H1 (cell line): ENCODE measurements around the gene CKAP2L. TPM values are rescaled to one million over a fixed set of nuclear protein-coding genes. Genes with fewer than 3 reads are reported as not detected.

Source experiments
- CTCF ChIA-PET: fragments of 300-600 bp; sonication (Branson Sonifier 250); formaldehyde crosslinking; loops from one replicate; lab custom pipeline; 2021; ENCODE audit not compliant: partially characterized antibody; lab: Charles Lee
- POLR2A ChIA-PET: fragments of 300-600 bp; sonication (Branson Sonifier 250); formaldehyde crosslinking; loops from one replicate; lab custom pipeline; 2021; ENCODE audit warnings: inconsistent platforms; ENCODE audit not compliant: partially characterized antibody; lab: Charles Lee
- DNase-seq, 2 experiments: peaks; one replicate each; pipeline versions ENCODE4 v3.0.0 to v3.0.0-alpha.2; 2010 to 2022; ENCODE audit warnings: low spot score in 2 of 2, low read depth in 1 of 2, mixed read lengths in 1 of 2
- FAIRE-seq: peaks from 2 replicates; lab custom pipeline; 2011; peaks lifted over from hg19 to GRCh38; lab: Jason Lieb, UNC
- H2AFZ ChIP-seq: 2 replicates; pipeline ENCODE4 v1.8.1; 2012; ENCODE audit warnings: low read length, inconsistent platforms
- H2AK5ac ChIP-seq: 2 replicates; pipeline ENCODE4 v1.6.1; 2013; ENCODE audit warnings: low read depth, low read length
- H2BK120ac ChIP-seq: replicated peaks from 2 replicates; pipeline ENCODE3; 2013; ENCODE audit warnings: low read depth, low read length, inconsistent platforms
- H2BK12ac ChIP-seq: 2 replicates; pipeline ENCODE4 v1.6.1; 2013; ENCODE audit warnings: low read depth, low read length
- H2BK15ac ChIP-seq: 2 replicates; pipeline ENCODE4 v1.6.1; 2013; ENCODE audit warnings: low read length
- H2BK20ac ChIP-seq: 2 replicates; pipeline ENCODE4 v1.6.1; 2013; ENCODE audit warnings: low read length
- H2BK5ac ChIP-seq: 2 replicates; pipeline ENCODE4 v1.6.1; 2013; ENCODE audit warnings: low read depth, low read length
- H3K14ac ChIP-seq: 2 replicates; pipeline ENCODE4 v1.6.1; 2013; ENCODE audit warnings: inconsistent platforms; ENCODE audit not compliant: insufficient read length
- H3K18ac ChIP-seq: 2 replicates; pipeline ENCODE4 v1.6.1; 2013; ENCODE audit warnings: low read length; ENCODE audit errors: extremely low read depth
- H3K23ac ChIP-seq: 2 replicates; pipeline ENCODE4 v1.6.1; 2013; ENCODE audit warnings: inconsistent platforms; ENCODE audit not compliant: insufficient read length
- H3K23me2 ChIP-seq: 2 replicates; pipeline ENCODE4 v1.6.1; 2013; ENCODE audit warnings: low read depth, low read length
- H3K27ac ChIP-seq: 2 replicates; pipeline ENCODE4 v1.6.1; 2011; ENCODE audit warnings: low read depth, low read length, inconsistent platforms
- H3K27me3 ChIP-seq, 4 experiments: replicated peaks in 1 of 4; 1 replicate in 1 of 4; 2 replicates in 3 of 4; pipeline versions ENCODE4 v1.6.1 to v1.8.1; 2011 to 2013; ENCODE audit warnings: low read length in 3 of 4, mild to moderate bottlenecking in 3 of 4, inconsistent platforms in 2 of 4, mixed read lengths in 2 of 4, moderate library complexity in 1 of 4; ENCODE audit not compliant: control insufficient read depth in 3 of 4, insufficient read depth in 3 of 4; ENCODE audit errors: extremely low read depth in 1 of 4
- H3K36me3 ChIP-seq, 4 experiments: 2 replicates each; pipeline versions ENCODE4 v1.6.1 to v1.8.1; 2011 to 2013; ENCODE audit warnings: mild to moderate bottlenecking in 4 of 4, low read length in 3 of 4, moderate library complexity in 2 of 4, control low read depth in 1 of 4, inconsistent platforms in 1 of 4; ENCODE audit not compliant: insufficient read depth in 4 of 4, control insufficient read depth in 2 of 4
- H3K4ac ChIP-seq: replicated peaks from 2 replicates; pipeline ENCODE3; 2013; ENCODE audit warnings: low read length, low read depth, mixed read lengths, inconsistent platforms; ENCODE audit not compliant: insufficient read length
- H3K4me1 ChIP-seq, 4 experiments: replicated peaks in 1 of 4; 1 replicate in 1 of 4; 2 replicates in 3 of 4; pipeline versions ENCODE4 v1.6.1 to v1.8.1; 2011 to 2013; ENCODE audit warnings: low read length in 3 of 4, inconsistent platforms in 2 of 4, mixed read lengths in 1 of 4; ENCODE audit not compliant: insufficient read depth in 4 of 4, control insufficient read depth in 3 of 4
- H3K4me2 ChIP-seq, 2 experiments: 2 replicates each; pipeline versions ENCODE4 v1.6.1 to v1.8.1; 2011 to 2013; ENCODE audit warnings: low read depth in 2 of 2, low read length in 2 of 2, control low read depth in 1 of 2, inconsistent platforms in 1 of 2, mild to moderate bottlenecking in 1 of 2; ENCODE audit not compliant: insufficient read depth in 1 of 2
- H3K4me3 ChIP-seq, 4 experiments: fragments of 200-600, 300-600 bp in 1 of 4; sonication (generic), shearing (Covaris generic), sonication (Bioruptor Twin) in 1 of 4; 2 replicates each; pipeline versions ENCODE4 v1.5.1 to v1.8.1; 2011 to 2016; ENCODE audit warnings: low read length in 4 of 4, low read depth in 3 of 4, control low read depth in 2 of 4, inconsistent platforms in 2 of 4, mild to moderate bottlenecking in 2 of 4, mixed read lengths in 1 of 4, moderate library complexity in 1 of 4; ENCODE audit not compliant: insufficient read depth in 2 of 4; ENCODE audit errors: extremely low read depth in 1 of 4
- H3K56ac ChIP-seq: replicated peaks from 2 replicates; pipeline ENCODE3; 2013; ENCODE audit warnings: low read depth, mild to moderate bottlenecking, mixed read lengths, low read length, inconsistent platforms; ENCODE audit not compliant: insufficient read length
- H3K79me1 ChIP-seq: 2 replicates; pipeline ENCODE4 v1.6.1; 2013; ENCODE audit warnings: low read depth, low read length, control low read depth
- H3K79me2 ChIP-seq, 2 experiments: 2 replicates each; pipeline versions ENCODE4 v1.6.1 to v1.8.1; 2012 to 2013; ENCODE audit warnings: low read length in 2 of 2, mild to moderate bottlenecking in 2 of 2, inconsistent platforms in 1 of 2; ENCODE audit not compliant: insufficient read depth in 2 of 2, control insufficient read depth in 1 of 2
- H3K9ac ChIP-seq, 4 experiments: replicated peaks in 1 of 4; 1 replicate in 1 of 4; 2 replicates in 3 of 4; pipeline versions ENCODE4 v1.6.1 to v1.8.1; 2011 to 2013; ENCODE audit warnings: low read depth in 3 of 4, low read length in 3 of 4, control low read depth in 2 of 4, mild to moderate bottlenecking in 2 of 4, moderate library complexity in 2 of 4, inconsistent platforms in 1 of 4; ENCODE audit errors: extremely low read depth in 1 of 4
- H3K9me3 ChIP-seq, 2 experiments: 2 replicates each; pipeline versions ENCODE4 v1.6.1 to v1.8.1; 2012 to 2013; ENCODE audit warnings: mild to moderate bottlenecking in 2 of 2, moderate library complexity in 2 of 2, control low read depth in 1 of 2, inconsistent platforms in 1 of 2, low read depth in 1 of 2, low read length in 1 of 2, mixed read lengths in 1 of 2; ENCODE audit not compliant: insufficient read depth in 2 of 2
- H4K20me1 ChIP-seq, 2 experiments: replicated peaks in 1 of 2; 2 replicates each; pipeline versions ENCODE3 to v1.8.1; 2011 to 2013; ENCODE audit warnings: inconsistent platforms in 2 of 2, low read length in 2 of 2, mild to moderate bottlenecking in 1 of 2; ENCODE audit not compliant: insufficient read depth in 2 of 2, control insufficient read depth in 1 of 2
- H4K5ac ChIP-seq: 2 replicates; pipeline ENCODE4 v1.6.1; 2013; ENCODE audit warnings: low read length, low read depth, mixed read lengths, inconsistent platforms; ENCODE audit not compliant: insufficient read length
- H4K8ac ChIP-seq: 2 replicates; pipeline ENCODE4 v1.8.0; 2013; ENCODE audit warnings: mild to moderate bottlenecking, moderate library complexity, low read length, inconsistent platforms; ENCODE audit not compliant: insufficient read depth; ENCODE audit errors: extremely low read depth
- H4K91ac ChIP-seq: replicated peaks from 2 replicates; pipeline ENCODE3; 2013; ENCODE audit warnings: low read length, mixed read lengths, inconsistent platforms; ENCODE audit not compliant: insufficient read length
- CBX8 ChIP-seq: fragments of 300-800, 300-1000 bp; sonication (generic); IDR thresholded peaks from 2 replicates; pipeline ENCODE4 v1.7.1; 2016; ENCODE audit warnings: low read depth, low read length, borderline replicate concordance
- CHD1 ChIP-seq: IDR thresholded peaks from 2 replicates; pipeline ENCODE4 v1.6.1; 2012; ENCODE audit warnings: low read depth, low read length, improper control_type of control experiment
- RAD21 ChIP-seq, 2 experiments: IDR thresholded peaks in 1 of 2; conservative IDR thresholded peaks in 1 of 2; 2 replicates each; pipeline ENCODE4 v1.6.1; 2011; ENCODE audit warnings: low read depth in 2 of 2, low read length in 2 of 2, improper control_type of control experiment in 1 of 2, inconsistent platforms in 1 of 2, mild to moderate bottlenecking in 1 of 2, moderate library complexity in 1 of 2
- RNF2 ChIP-seq: fragments of 200-900, 300-1000 bp; sonication (generic); IDR thresholded peaks from 2 replicates; pipeline ENCODE4 v1.7.1; 2016; ENCODE audit warnings: borderline replicate concordance, low read depth, mild to moderate bottlenecking, antibody characterized with exemption, low read length; ENCODE audit not compliant: poor library complexity, severe bottlenecking; ENCODE audit errors: missing control alignments
- TCF12 ChIP-seq: IDR thresholded peaks from 2 replicates; pipeline ENCODE4 v1.6.1; 2011; ENCODE audit warnings: low read depth, mild to moderate bottlenecking, low read length
- WGBS, 2 experiments: shearing (Covaris generic) in 1 of 2; methylation state at CpG; one replicate each; pipeline versions ENCODE4 v1.1.6 to v1.1.7; 2013 to 2015; ENCODE audit warnings: low lambda C conversion rate in 2 of 2, mixed read lengths in 2 of 2, inconsistent platforms in 1 of 2, low coverage in 1 of 2, missing lambda C conversion rate in 1 of 2; ENCODE audit not compliant: insufficient replicate concordance in 2 of 2, insufficient coverage in 1 of 2, insufficient read length in 1 of 2; ENCODE audit errors: extremely low coverage in 1 of 2, missing lambda C conversion rate in 1 of 2; 5-methylcytosine and 5-hydroxymethylcytosine counted together
- polyA plus RNA-seq, 7 experiments: library from polyadenylated mRNA; depleted of rRNA in 3 of 7; stranded (reverse) in 5 of 7; unstranded in 2 of 7; fragments of >200 nt in 5 of 7; fragments of 200-250 nt in 2 of 7; gene quantifications; 1 replicate in 5 of 7; 2 replicates in 1 of 7; 4 replicates in 1 of 7; pipeline versions ENCODE4 v1.2.1 to v1.2.3, GENCODE V29; 2011 to 2013; ENCODE audit warnings: missing spikeins in 2 of 7, mixed read lengths in 2 of 7
- total RNA-seq: library from RNA; stranded (reverse); fragmentation: NEBNext Ultra II Directional; extraction: Animal tissue kit (Norgen Biotek cat#: 25700); gene quantifications from 2 replicates; pipeline ENCODE4 v1.2.1, GENCODE V29; 2021

CKAP2L gene
- total and polyA plus RNA-seq, 2 of the 8 experiments (the other 6 are each of a cell fraction or from before 2014, with no cell fraction given): 2.5 to 20.7 TPM

DNA sequence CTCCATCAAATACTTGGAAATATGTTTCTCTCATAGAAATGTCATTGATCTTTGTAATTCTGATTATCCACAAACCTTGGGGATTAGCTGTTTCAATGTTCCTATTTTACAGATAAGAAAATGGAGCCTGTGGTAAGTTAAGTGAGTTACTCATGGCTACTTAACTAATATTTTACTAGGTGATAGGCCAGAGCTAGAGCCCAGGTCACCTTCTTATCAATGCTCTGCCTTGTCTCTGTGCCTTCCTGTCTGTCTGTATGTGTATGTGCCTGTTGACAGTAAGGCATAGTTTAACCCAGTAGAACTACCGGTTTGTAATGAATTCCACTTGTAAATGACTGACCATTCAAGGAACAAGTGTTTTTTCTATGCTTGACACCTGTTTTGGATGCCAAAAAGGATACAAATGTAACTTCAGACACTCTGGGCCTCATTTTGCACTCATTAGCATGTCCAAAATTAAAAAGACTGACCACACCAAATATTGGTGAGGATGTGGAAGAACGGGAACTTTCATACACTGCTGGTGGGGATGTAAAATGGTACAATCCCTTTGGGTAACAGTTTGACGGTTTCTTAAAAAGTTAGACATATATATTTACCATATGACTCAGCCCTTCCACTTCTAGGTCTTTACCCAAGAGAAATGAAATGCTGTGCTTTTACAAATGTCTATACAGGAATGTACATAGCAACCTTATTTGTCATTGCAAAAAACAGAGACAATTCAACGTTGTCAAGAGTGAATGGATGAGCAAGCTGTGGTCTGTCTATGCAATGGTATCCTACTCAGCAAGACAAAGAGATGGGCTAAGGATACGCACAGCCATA, 39.5 kb upstream of the CKAP2L start:
- Histone ChIP-seq H3K9ac (no peak overlapping the region), H3K23ac (no peak overlapping the region), H3K56ac (no peak overlapping the region), H3K4me3 (no peak overlapping the region), H3K9me3 (no peaks in the 10 kb centered on the region), H4K5ac (no peak overlapping the region), H3K4me2 (no peak overlapping the region), H3K23me2 (no peaks in the 10 kb centered on the region), H2BK120ac (no peak overlapping the region), H3K79me1 (no peaks in the 10 kb centered on the region), H4K20me1 (no peaks in the 10 kb centered on the region), H4K8ac (no peak overlapping the region), H2BK20ac (no peak overlapping the region), H3K4me1 (no peaks in the 10 kb centered on the region; a peak in 1 of 7 replicates), H2BK15ac (no peak overlapping the region), H2AFZ (no peak overlapping the region), H2BK5ac (no peak overlapping the region), H3K18ac (no peak overlapping the region), H3K79me2 (no peaks in the 10 kb centered on the region), H4K91ac (no peak overlapping the region), H2BK12ac (no peak overlapping the region), H3K36me3 (no peaks in the 10 kb centered on the region), H3K27me3 (no peaks in the 10 kb centered on the region), H3K4ac (no peak overlapping the region), H3K14ac (no peak overlapping the region), H2AK5ac (no peak overlapping the region), H3K27ac (no peak overlapping the region)
- POLR2A ChIA-PET: no interaction called here
- CTCF ChIA-PET: no interaction called here
- FAIRE-seq: no peak
- TF ChIP-seq CHD1 (no peak), RAD21 (IDR thresholded peaks at IDR 0.05 in 1 of 2, conservative IDR thresholded peaks at IDR 0.05 in 1 of 2; ENCODE audit: low read depth in 2 of 2, low read length in 2 of 2) (no peak), CBX8 (no peak), RNF2 (no peak), TCF12 (no peak)
- no peak for DNase-seq
- 84% methylated on average over 5 of the region's 5 CpGs; no CpG with 5 or more reads in 1 of the 2 experiments for WGBS, 2 experiments
